Tibial artery (tissue), 4 donors: Measurements from ENCODE around the gene GPR176.
A peak's percentile ranks its signal among the peaks of the same experiment; 100 is the strongest.

Source experiments
- DNase-seq, 2 donors: peaks; one replicate each; pipeline ENCODE4 v3.0.0-alpha.2; 2019
- H3K27ac ChIP-seq, 2 donors: fragments of 200-600 bp; sonication (generic) in 1 of 2; 1 replicate in 1 of 2; 2 replicates in 1 of 2; pipeline ENCODE4 v1.5.1; 2018 to 2019; ENCODE audit warnings: mild to moderate bottlenecking in 1 of 2
- H3K27me3 ChIP-seq, 2 donors: fragments of 200-600 bp; sonication (generic) in 1 of 2; one replicate each; pipeline versions ENCODE4 v1.5.1 to v1.6.0; 2016 to 2019
- H3K36me3 ChIP-seq, 3 donors: fragments of 200-600 bp; sonication (generic) in 2 of 3; one replicate each; pipeline ENCODE4 v1.5.1; 2016 to 2019; ENCODE audit warnings: mild to moderate bottlenecking in 2 of 3
- H3K4me1 ChIP-seq, 4 donors: fragments of 200-600 bp; sonication (generic) in 2 of 4; 1 replicate in 3 of 4; 2 replicates in 1 of 4; pipeline ENCODE4 v1.5.1; 2016 to 2019
- H3K4me3 ChIP-seq, 2 donors: fragments of 200-600 bp; sonication (generic) in 1 of 2; 1 replicate in 1 of 2; 2 replicates in 1 of 2; pipeline ENCODE4 v1.5.1; 2018 to 2019; ENCODE audit warnings: mild to moderate bottlenecking in 2 of 2
- H3K9me3 ChIP-seq, 3 donors: fragments of 200-600 bp; sonication (generic) in 1 of 3; one replicate each; pipeline ENCODE4 v1.5.1; 2016 to 2019
- CTCF ChIP-seq, 2 experiments: fragments of 200-600 bp in 1 of 2; fragments of 450-650 bp in 1 of 2; IDR thresholded peaks; one replicate each; pipeline ENCODE4 v1.5.1; 2017 to 2019; ENCODE audit warnings: antibody characterized with exemption in 2 of 2, mild to moderate bottlenecking in 1 of 2, moderate library complexity in 1 of 2
- intact Hi-C: fragments of 100-400 bp; cut with DNase I; formaldehyde crosslinking; loops from one replicate; pipeline ENCODE4 v1.15.0; 2023; ENCODE audit warnings: low total_unique reads

The GPR176 gene

GRCh38 chr15:39870537-39870936, 49.5 kb downstream of the GPR176 start:
- Histone ChIP-seq H3K4me1 (peaks cover 0 to 25% (median 4%) of the 10 kb centered on the region in 4 donors), H3K27me3 (no peaks in the 10 kb centered on the region), H3K27ac (no peak overlapping the region), H3K9me3 (no peaks in the 10 kb centered on the region), H3K4me3 (no peak overlapping the region), H3K36me3 (no peaks in the 10 kb centered on the region)
- TF ChIP-seq CTCF (IDR thresholded peaks at IDR 0.05), result no peak
- intact Hi-C loops, result no loop called here
- DNase-seq, result no peak

GRCh38 chr15:39869858-39870515, 50.1 kb downstream of the GPR176 start:
- Histone ChIP-seq H3K36me3 (no peaks in the 10 kb centered on the region), H3K27ac (no peak overlapping the region), H3K4me3 (no peak overlapping the region), H3K9me3 (no peaks in the 10 kb centered on the region), H3K27me3 (no peaks in the 10 kb centered on the region), H3K4me1 (peaks cover 0 to 25% (median 4%) of the 10 kb centered on the region in 4 donors)
- no peak for TF ChIP-seq CTCF (IDR thresholded peaks at IDR 0.05)
- intact Hi-C loops, result no loop called here
- peak in 1 of 2 donors; percentile 29 for DNase-seq

GRCh38 chr15:39869254-39869653, 50.8 kb downstream of the GPR176 start:
- Histone ChIP-seq H3K4me1 (peaks cover 0 to 25% (median 4%) of the 10 kb centered on the region in 4 donors), H3K4me3 (no peak overlapping the region), H3K9me3 (no peaks in the 10 kb centered on the region), H3K36me3 (no peaks in the 10 kb centered on the region), H3K27ac (no peak overlapping the region), H3K27me3 (no peaks in the 10 kb centered on the region)
- DNase-seq, result no peak
- TF ChIP-seq CTCF (IDR thresholded peaks at IDR 0.05), result no peak
- intact Hi-C loops, result no loop called here

GRCh38 chr15:39868396-39868795, 51.7 kb downstream of the GPR176 start:
- H3K36me3 ChIP-seq, result no peaks in the 10 kb centered on the region

GRCh38 chr15:39864116-39864515, 56.0 kb downstream of the GPR176 start:
- DNase-seq, result no peak
- Histone ChIP-seq H3K9me3 (no peaks in the 10 kb centered on the region), H3K4me3 (no peak overlapping the region), H3K4me1 (no peaks in the 10 kb centered on the region), H3K27ac (no peak overlapping the region), H3K36me3 (no peaks in the 10 kb centered on the region), H3K27me3 (no peaks in the 10 kb centered on the region)
- TF ChIP-seq CTCF (IDR thresholded peaks at IDR 0.05), result no peak
- intact Hi-C loops, result no loop called here

More at GRCh38 chr15:39868396-39868795, 51.7 kb downstream of the GPR176 start:
- Histone ChIP-seq H3K27ac (no peak overlapping the region), H3K4me3 (no peak overlapping the region), H3K4me1 (peaks cover 0 to 25% (median 4%) of the 10 kb centered on the region in 4 donors), H3K27me3 (no peaks in the 10 kb centered on the region), H3K9me3 (no peaks in the 10 kb centered on the region)
- DNase-seq, result no peak
- intact Hi-C loops, result no loop called here
- no peak for TF ChIP-seq CTCF (IDR thresholded peaks at IDR 0.05)
